Stimulated activated CD4-positive, alpha-beta T cell treated with anti-CD3 and anti-CD28 coated beads, Interleukin-2, amount 100 ng/mL, for 48 hours (primary cell): ENCODE results near the gene PEX14.

ENCODE experiments used
- DNase-seq, 2 donors: peaks; one replicate each; pipeline ENCODE4 v3.0.0-alpha.2; 2020

The PEX14 gene

DNA sequence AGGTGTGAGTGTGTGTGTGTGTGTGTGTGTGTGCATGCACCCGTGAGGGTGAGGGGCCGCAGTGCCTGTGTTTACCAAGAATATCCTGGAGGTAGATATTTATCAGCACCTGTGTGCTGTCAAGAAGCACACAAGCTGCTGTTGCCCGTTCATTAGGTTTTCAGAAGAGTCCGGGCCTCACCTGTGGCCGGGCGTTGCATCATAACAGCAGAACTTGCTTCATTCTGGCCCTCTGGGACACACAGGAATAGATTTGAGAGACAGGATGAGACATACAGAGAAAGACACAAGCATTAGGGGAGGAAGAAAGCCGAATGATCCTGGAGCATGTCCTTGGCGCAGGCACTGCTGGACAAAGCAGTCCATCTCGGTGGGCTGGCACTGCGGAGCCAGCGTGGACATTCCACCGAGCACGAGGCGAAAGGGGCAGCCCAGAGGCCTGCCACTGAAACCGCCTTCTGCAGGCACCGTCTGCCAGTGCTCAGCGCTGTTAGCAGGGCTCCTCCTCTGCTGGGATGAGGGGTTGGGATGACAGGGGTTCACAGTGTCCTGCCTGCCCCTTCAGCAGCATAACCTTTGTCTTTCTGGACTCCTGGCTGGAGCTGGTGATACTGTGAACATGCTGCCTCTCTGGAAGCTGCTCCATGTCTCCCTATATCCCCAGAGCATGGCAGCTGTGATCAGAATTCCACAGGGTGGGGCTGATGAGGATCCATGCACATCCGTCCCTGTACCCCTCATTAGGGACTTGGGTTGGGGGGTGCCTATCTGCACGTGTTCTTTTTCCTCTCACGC lies 81.1 kb downstream of the PEX14 start:
- no peak for DNase-seq

GRCh38 chr1:10556430-10557005 lies 81.8 kb downstream of the PEX14 start:
- no peak for DNase-seq

- no peak for DNase-seq
Measured at GRCh38 chr1:10557714-10558113, 83.0 kb downstream of the PEX14 start.

- DNase-seq = no peak
Measured at GRCh38 chr1:10559386-10559785, 84.6 kb downstream of the PEX14 start.

GRCh38 chr1:10561497-10561896 lies 86.7 kb downstream of the PEX14 start:
- DNase-seq = no peak

- no peak for DNase-seq
Measured at GRCh38 chr1:10561955-10562354, 87.2 kb downstream of the PEX14 start.

- DNase-seq = no peak
Measured at GRCh38 chr1:10564063-10564462, 89.3 kb downstream of the PEX14 start.

- DNase-seq = no peak
Measured at GRCh38 chr1:10569531-10569930, 94.8 kb downstream of the PEX14 start.

DNA sequence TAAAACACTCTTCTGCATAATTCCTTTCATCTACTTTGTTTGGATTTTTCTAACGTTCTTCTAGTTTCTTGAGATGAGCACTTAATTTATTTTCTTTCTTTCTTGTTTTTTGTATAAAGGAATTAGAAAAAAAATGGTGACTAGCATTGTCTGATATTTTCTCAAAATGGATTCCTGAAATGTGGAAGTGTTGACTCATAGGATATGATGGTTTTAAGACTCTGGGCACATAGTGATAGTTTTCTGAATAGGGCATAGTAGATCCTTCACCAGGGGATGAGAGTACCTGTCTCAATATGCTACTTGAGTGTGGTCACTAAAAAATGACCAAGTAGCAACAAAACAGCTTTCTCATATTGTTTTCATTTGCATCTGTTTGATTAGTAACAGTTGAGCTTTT lies 100.9 kb downstream of the PEX14 start:
- no peak for DNase-seq

- DNase-seq = no peak
Measured at GRCh38 chr1:10578070-10578469, 103.3 kb downstream of the PEX14 start.

DNA sequence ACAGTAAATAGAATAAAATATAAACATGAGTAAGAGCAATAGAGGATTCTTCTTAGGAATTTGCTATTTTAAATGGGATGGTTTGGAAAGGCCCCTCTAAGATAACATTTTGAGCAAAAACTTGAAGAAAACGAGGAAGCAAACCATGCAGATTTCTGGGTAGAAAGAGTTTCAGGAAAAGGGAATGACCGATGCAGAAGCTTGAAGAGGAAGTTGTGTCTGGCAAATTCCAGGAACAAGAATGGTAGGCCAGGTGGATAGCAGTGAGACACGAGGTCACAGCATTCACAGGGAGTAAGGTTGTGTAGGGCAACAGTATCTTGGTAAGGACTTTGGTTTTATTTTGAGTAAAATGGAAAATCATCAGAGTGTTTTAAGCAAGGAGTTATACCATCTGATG lies 108.9 kb downstream of the PEX14 start:
- DNase-seq = no peak

- DNase-seq = no peak
Measured at GRCh38 chr1:10585242-10585641, 110.5 kb downstream of the PEX14 start.

- DNase-seq = no peak
Measured at GRCh38 chr1:10586125-10586524, 111.4 kb downstream of the PEX14 start.

- no peak for DNase-seq
Measured at GRCh38 chr1:10588640-10589039, 113.9 kb downstream of the PEX14 start.

- no peak for DNase-seq
Measured at GRCh38 chr1:10589074-10589473, 114.3 kb downstream of the PEX14 start.

DNA sequence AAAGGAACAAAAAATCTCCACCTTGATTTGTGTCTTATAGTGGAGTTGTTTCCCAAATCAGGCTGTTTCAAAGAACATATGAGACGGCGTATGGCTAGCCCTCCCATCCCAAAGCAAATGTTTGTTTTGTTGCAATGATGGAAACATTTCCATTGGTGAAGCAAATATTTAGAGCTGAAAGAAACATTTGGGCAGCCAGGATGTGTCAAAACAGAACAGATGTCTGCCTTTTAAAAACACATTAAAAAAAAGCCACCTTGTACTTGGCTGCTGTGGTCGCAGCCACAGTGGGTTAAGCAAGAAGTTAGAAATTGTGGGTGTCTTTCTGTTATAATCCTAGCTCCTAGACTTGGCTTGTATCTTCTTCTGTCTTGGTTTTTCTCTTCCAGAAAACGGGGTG lies 116.3 kb downstream of the PEX14 start:
- no peak for DNase-seq

GRCh38 chr1:10592373-10592772 lies 117.6 kb downstream of the PEX14 start:
- DNase-seq = no peak

GRCh38 chr1:10593750-10594149 lies 119.0 kb downstream of the PEX14 start:
- DNase-seq = no peak

DNA sequence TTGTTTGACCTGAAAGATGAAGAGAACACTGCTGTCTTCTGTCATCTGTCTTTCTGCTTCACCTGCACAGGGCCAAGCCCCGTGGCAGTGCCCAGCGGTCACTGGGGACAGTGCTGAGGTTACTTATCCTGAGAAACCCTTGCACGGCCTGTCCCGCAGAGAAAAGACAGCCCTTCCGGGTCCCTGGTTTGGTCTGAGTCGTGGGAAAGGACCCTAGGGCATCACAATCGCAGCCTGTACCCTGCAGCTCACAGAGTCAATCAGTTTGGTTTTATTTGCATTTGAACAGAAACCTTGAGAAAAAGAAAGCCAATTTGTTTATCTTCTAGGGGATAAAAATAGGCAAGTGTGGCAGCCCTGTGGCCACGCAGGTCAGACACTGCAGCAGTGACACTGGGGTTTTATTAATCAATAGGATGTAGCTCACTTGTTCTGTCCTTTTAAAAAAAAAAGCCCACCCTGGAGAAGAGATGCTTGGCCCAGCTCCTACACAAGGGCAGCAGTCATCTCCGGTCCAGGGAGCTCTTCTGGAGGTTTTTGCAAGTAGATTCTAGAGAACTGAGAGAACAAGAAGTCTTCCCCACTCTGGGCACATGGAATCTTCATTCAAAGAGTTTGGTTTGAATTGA lies 120.0 kb downstream of the PEX14 start:
- DNase-seq = no peak

DNA sequence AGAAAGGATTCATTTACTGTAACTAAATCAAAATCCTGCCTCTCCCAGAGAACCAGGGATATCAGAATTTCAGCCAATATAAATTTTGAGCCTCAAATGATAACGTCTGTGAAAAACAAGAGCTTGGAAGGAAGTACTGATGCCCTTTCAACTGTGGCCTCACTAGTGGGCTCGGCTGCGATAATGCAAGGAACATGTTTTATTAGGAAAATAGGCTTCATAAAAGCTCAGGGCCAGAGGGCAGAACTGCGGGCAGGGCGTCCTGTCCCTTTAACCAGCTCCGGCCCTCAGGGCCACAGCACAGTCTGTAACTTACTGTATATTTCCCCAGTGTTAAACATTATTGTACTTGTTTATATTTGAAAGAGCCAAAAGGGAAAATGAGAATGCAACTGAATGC lies 122.0 kb downstream of the PEX14 start:
- DNase-seq = no peak

DNA sequence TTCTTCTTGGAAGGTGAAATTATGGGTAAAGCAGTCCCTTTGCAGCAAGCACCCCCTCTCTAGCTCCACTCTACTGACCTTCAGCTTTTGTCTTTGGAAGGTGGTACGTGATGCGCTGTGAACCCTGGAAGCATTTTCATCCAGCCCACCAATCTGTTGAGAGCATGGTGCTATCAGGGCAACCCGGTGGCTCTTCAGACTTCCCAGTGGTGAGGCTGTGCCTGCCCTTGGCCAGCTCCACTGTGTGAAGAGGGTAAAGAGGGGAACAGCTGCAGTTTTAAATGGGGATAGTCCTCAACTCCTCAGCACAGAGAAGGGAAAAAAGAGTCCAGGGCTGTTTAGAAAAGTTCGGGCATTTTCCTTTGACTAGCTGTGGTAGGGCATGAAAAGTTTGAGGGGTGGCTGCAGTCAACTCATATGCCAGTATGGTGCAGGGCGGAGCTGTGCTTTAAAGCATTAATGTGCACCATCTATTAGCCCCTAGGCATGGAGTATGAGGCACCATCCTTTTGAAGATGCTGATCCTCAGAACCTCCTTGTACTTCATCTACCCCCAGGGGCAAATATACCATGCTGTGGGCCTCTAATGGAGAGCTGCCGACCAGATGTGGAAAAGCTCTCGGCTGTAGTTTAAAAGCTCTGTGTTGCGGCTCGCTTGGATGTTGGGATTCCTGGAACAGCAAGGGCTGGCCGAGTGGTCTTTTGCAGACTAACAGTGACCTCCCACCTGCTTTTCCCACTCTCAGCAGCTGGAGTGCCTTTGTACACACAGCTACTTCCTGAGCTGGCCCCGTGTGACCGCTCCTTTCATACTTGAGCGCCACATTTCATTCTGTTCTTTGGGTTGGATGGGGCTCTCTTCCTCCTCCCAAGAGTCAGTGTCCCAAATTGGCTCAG lies 123.0 kb downstream of the PEX14 start:
- no peak for DNase-seq

DNA sequence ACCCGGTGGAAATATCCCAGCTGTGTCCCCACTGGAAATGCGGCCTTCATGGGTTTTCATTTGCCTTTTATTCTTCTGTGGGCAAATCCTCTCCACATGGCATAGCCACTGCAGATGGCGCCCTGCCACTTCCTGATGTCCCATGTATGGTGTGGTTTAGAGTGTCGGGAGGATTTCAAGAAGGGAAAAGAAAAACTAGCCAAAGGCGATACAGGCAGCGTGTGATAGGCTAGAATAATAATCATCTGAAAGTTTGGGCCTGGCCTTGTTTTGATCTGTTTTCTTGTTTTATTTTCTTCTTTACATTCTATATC lies 123.6 kb downstream of the PEX14 start:
- DNase-seq = no peak

DNA sequence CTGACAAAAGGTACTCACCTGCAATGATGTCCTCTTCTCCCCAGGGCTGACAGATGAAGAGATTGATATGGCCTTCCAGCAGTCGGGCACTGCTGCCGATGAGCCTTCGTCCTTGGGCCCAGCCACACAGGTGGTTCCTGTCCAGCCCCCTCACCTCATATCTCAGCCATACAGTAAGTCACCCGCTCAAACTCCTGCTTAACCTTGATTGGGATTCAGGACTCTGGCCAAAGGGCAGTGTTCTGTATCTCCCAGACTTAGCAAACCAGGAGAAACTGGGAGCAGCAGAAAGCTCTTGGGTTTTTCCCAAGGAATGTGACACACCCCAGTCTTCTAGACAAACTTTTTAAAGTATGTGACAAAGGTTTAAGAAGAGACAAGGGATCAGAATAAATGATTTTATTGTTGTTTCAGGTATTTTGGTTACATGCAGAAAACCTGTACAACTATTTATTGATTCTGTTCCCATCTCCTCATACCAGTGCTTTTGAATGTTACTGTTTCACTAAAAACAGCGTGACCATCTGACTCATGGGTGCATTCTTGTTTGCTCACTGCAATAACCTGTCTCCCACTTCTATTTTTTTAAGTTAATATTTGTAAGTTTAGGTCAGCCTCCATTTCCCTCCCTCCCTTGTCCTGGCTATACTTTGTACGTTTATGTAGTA lies 124.6 kb downstream of the PEX14 start:
- DNase-seq = no peak
